Activated CD8-positive, alpha-beta memory T cell treated with anti-CD3 and anti-CD28 coated beads for 1 hour (primary cell): Measurements from ENCODE around the gene TBL1X.
"Not testable (repeated sequence)": the region's sequence is repeated elsewhere in the genome, so short reads cannot be mapped to it uniquely, and the experiment has no call there.

Source experiments
- DNase-seq, 2 donors: peaks; one replicate each; pipeline ENCODE4 v3.0.0-alpha.2; 2020; ENCODE audit warnings: low read depth in 1 of 2; ENCODE audit errors: extremely low read depth in 1 of 2

The TBL1X gene

DNA sequence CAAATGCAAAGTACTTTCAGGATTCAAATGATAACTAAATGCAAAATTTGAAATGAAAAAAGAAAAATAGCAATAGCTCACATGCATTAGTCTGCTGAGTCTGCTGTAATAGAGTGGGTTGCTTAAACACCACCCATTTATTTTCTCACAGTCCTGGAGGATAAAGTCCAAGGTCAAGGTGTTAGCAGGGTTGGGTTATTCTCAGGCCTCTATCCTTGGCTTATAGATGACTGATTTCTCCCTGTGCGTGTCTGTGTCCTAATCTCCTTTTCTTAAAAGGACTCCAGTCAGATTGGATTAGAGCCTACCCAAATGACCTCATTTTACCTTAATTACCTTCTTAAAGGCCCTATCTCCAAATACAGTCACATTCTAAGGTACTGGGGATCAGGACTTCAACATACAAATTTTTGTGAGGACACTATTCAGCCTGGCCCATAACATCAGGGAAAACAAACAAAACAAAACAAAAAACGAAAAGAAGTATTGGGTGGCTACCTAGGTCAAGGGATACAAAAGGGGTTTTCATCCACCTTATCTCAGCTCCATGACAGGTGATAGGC, 6.3 kb upstream of the TBL1X start:
- no peak for DNase-seq

DNA sequence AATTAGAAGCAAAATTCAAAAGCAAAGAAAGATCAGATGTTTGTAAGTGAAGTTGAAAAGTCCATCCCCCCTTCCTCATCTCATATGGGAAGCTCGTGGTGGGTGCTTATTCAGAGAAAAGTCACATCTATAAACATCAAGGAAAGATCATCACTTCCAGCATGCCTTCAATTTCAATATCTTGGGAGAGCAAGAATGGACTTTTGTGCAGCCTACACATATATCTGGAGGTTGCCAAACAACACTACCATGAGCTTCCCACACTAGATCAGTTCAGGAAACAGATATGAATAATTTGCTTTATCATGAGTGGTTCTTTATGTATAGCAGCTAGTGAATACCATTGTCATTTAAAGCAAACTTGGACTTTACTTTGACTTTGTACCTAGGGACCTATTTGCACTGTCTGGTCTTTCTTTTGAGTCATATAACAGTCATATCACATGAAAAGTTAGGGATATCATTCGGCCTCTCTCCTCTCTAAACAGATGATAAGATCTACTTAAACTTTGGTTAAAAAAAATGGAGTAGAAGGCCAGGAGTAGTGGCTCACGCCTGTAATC, 5.6 kb upstream of the TBL1X start:
- no peak for DNase-seq

DNA sequence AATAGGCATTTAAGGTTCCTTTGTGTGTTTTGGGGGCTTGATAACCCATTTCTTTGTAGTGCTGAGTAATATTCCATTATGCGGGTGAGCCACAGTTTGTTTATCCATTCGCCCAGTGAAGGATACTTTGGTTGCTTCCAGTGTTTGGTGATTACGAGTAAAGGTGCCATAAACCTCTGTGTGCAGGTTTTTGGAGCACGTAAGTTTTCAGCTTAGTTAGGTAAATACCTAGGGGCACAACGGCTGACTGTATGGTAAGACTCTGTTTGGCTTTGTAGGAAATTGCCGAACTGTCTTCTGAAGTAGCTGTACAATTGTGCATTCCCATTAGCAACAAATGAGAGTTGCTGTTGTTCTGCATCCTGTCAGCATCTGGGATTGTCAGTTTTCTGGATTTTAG, 3.8 kb upstream of the TBL1X start:
- no peak for DNase-seq

DNA sequence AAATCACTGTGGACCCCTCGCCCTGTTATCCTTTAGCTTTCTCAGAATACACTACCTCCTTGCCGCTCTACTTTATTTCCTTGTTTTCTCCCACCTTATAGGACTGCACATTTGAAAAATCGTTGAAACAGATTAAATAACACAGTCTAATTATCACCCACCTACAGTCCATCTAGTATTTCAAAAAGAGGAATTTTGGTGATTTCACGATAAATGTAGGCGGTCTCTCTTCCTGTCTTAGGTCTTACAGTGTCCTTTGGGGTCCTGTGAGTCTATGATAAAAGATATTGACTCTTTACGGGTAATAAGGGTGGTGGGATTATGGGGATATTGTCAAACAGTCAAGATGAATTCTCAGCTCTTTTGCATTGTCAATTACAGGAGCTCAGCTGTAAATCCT, 2.4 kb upstream of the TBL1X start:
- DNase-seq: no peak

DNA sequence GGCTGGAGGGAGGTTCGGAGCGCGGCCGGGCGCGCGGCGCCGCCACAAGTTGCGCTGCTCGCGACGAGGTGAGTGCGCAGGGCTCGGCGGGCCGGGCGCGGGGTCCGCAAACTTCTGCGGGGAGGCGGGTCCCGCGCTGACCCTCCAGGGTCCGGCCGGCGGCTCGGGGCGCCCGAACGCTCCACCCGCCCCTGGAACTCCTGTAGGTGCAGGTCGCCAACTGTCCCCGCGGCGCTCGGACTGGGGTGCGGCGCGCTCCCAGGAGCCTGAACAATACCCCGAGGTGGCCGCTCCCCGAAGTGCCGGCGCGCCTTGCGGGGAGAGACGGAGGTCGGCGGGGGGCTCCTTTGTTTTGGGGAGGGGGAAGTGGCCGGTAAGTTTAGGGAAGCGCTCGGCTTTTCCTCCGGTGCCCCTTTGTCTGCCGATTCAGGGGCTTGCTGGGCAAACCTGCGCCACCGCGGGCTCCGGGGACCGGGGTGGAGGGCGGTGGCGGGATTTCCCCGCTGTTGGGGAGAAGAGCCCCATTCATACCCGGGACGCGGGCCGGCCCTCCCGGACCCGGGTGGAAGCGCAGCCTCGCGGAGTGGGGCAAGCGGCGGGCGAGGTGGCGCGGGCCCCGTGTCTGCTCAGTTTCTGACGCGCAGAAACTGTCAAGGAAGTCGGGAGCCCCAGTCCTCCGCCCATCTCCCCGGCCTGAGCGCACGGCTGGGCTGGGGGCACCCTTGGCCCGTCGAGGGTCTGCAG, 694 bp downstream of the TBL1X start:
- DNase-seq: no peak

DNA sequence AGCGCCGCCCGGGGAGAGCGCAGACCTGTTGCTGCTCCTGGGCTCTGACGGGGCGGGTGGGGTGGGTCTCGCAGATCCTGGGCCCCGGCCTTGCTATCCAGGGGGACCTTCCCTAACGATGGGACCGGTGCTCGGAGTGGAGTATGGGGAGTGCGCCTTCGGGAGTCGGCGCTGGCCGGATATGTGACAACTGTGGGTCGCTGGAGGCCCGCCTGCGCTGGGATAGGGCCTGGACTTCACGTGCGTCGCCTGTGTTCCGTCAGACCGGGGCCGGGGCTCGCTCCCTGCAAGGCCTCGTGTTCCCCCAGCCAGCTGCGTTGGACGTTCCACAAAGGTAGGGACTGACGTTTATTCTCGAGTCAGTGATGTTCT, 1.3 kb downstream of the TBL1X start:
- no peak for DNase-seq

DNA sequence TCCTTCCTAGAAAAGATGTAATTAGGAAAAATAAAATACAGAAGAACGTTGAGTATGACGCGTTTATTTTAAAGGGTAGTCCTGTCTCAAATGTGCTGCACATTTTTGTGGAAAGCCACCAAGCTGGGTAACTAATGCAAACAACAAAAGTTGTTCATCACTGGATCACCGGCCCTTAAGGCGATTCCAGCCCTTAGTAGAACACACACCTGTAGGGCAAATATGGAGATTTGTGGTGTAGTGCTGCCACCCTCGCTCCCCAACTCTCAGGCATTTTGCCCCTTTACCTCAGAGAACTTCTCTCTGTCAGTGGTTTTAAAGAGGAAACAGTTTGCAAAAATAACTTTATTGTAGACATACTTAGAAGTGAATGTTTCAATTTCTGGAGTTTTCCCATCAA, 1.9 kb downstream of the TBL1X start:
- no peak for DNase-seq

DNA sequence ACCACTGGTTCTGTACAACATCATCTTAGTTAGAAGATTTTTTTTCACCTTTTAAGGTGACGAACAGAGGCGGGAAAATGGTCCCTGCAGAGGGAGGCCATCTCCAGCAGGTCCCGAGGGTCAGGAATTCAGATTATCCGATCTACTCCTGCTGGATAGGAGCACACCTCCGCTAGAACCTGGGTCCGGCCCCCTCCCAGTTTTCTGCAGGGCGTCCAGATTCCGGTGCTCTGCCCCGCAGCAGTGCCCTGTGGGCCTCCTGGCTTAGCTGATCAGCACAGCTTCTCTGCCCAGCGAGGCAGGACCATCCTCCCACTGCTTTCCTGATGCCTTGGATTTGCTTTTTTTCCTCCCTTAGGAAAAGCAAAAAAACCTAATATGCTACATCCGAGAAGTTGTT, 2.3 kb downstream of the TBL1X start:
- no peak for DNase-seq

DNA sequence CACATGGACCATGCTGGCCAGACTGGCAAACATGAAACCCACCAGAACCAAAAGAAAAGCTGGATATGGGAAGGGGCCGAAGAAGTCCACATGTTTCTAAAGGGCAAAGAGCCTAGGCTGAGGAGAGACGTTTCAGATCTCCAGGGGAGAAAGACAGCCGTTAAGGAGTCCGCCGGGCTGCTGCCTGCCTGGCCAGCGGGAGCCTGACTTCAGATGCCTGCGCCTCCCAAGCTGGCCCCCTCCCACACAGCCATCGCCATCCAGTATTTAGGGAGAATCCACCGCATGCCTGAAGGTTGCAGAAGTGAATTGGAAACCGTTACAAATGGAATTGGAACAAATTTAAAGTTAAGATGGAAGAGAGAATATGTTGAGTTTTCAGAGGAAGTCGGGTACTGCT, 2.9 kb downstream of the TBL1X start:
- DNase-seq: no peak

DNA sequence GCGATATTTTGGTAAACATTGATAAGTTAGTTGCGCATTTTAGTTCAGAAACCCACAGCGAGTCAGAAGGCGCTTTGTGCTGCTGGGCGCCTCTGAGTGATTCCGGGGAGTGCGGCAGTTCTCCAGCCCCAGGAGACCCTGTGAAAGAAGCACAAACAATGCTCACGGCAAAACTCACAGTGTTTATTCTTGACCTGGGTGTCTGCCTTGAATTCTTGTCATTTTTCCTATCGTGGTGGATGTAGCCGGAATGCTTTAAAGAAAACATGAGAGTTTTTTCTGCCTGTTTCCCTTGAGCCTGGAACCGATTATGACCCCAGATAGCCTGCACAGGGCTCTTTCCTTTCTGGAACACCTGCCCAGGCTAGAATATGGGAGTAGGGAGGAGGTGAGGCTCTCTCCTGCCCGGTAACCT, 6.7 kb downstream of the TBL1X start:
- DNase-seq: no peak

DNA sequence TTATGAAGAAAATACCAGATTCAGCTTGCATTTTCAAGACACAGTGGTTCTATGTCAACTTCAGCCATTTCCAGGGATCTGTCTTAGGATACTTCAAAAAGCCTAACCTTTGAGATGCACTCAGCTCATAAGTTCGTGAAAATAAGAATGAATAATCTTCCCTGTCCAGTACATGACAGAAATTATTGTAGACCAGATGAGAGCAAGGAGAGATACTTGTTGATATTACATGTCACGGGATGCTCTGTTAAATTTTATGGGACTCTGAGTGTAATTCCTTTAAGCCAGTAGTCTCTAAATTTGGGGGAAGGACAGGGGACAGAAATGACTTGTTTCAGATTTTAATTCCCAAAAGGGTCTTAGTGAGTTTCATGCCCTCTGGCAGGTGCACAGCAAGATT, 8.8 kb downstream of the TBL1X start:
- DNase-seq: no peak

DNA sequence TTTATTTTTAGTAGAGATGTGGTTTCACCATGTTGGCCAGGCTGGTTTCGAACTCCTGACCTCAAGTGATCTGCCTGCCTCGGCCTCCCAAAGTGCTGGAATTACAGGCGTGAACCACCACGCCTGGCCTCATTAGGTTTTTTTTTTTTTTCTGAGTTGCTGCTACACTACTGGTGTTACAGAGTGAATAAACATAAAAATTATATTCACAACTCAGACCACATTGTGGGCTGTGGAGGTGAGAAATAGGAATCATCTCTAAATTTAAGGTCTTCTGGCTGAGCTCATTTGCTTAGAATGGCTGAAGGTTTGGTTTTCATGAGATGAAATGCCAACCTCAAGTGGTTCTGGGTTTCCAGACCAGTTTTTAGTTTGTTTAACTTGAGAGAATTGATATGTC, 10.6 kb downstream of the TBL1X start:
- DNase-seq: not testable (repeated sequence)

DNA sequence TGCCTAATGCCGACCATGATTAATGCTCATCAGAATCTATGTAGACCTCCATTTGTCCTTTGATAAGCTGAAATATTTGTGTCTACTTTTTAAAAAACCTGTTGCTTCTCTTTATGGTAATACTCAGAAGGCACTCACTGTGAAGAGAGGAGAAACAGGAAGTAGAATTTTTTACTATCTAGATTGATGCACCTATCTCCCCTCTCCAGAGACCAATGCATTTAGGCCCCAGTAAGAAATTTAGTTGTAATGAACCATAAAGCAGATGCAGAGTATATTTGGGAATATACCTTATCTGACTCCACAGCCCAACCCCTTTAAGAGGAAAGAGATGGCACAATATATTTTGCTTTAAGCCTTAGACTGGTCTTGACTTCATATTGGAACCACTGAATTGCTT, 11.1 kb downstream of the TBL1X start:
- DNase-seq: no peak

DNA sequence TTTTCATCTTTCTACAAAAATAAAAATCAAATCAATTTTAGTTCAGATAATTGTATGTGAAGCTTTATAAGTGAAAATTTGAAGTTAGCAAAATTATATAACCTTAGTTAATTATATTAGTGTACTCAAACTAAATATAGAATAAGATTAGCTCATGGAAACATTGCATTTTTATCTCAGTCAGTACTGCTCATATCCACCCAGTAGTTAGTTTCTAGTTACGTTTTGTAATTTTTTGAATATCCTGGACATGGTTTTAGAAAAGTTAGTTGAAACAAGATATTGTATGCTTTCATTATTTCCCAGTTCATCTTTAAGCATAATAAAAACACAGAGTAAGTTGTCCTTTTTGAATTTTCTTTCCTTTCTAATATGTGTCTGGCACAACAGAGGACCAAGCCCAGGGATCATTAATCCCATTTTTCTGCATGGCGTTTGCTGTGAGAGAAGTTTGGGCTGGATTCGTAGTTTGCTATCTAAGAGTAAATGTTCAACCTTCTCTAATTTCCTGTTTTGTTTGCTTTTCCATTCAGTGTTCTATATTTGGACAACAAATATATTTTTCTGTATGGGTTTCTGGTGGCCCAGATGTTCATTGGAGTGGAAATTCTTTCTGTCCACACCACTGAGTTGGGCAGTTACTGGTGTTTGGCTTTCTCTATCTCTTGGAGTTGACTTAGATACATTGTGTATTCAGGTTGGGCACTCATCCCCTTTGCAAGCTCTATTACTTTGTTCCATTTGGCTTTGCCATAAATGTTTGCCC, 12.1 kb downstream of the TBL1X start:
- no peak for DNase-seq

DNA sequence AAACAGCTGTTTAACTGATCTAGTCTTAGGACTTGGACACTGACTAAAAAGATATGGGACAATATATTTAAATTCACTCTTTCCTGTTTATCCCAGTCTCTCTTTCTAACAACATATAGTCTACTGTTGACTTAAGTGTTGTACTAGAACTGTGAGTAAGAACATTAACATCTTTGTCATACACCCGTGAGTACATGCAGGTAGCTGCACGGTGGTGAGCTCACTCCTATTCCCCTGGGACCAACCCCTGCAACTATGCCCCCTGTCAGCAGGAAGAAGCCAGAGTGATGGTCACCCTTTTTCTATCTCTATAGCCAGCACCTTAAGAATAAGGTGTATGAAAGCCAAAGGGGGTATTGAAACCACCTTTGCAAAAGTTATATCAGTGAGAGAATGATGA, 17.6 kb downstream of the TBL1X start:
- DNase-seq: no peak

DNA sequence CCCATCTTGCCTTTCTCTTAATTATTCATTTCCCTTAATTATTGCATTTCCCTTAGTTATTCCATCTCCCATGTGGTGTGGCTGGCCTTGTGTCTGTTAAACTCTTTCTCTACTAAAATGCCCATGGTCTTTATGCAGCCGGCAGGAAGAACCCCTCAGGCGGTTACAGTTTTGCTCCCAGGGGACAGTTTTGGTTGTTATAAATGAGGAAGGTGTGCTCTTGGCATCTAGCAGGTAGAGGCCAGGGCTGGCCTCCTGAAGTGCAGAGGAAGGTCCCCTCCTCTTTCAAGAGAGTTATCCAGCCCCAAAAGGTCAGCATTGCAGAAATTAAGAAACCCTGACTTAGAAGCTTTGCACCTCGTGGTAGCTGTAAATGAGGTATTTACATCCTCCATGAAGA, 18.0 kb downstream of the TBL1X start:
- DNase-seq: no peak

DNA sequence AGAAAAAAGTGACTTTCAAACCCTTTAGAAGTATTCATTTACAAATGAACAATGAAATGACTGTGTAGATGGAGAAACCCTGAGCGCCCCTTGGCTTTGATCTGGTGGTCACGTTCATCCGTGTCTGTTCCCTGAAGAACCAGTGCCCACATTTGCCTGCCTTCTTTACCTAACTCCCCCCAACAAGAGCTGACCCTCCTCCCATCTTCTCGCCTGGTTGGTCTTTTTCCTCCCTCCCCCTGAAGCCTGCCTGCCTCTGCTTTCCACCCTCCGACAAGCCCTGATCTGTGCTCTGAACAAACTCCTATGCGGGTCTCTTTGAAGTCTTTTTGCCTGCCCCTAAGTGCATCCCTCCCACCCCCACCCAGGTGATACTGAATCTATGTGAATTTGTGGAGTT, 18.5 kb downstream of the TBL1X start:
- no peak for DNase-seq

DNA sequence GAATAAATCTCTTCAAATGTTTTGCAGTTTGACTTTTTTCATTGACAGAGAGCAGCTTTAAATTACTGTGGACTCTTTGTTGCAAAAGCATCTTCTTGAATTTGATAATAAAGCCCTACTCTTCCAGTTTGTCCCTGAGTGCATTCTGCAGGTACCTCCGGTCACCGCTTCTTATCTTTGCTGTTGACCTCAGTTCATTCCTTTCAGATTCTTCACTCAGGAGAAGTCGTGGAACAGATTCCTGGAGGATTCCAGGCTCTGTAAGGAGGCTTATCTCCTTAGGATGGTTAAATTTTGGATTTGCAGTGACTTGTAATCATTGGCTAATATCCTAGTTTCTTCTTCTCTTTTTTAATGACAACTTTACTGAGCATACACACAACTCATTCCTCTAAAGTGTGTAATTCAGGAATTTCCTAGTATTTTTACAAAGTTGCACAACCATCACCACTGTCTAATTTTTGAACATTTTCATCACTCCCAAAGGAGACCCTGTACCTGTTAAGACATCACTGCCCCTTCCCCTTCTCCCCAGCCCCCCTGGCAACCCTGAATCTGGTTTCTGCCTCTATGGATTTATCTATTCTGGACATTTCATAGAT, 22.0 kb downstream of the TBL1X start:
- DNase-seq: no peak

DNA sequence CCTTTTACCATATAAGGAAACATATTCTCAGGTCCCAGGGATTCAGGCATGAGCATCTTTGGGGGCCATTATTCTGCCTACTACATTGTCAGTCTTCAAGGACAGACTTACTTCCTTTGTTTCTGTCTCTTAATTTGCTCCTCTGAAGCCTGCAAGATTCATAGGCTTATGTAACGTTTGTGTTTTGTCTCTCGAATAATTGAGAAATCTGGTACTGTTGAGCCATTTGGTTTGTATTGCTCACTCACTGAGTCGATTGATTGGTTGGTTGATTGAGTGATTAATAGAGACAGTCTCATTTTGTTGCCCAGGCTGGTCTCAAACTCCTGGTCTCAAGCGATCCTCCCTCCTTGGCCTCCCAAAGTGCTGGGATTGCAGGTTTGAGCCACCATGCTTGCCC, 23.7 kb downstream of the TBL1X start:
- DNase-seq: no peak

DNA sequence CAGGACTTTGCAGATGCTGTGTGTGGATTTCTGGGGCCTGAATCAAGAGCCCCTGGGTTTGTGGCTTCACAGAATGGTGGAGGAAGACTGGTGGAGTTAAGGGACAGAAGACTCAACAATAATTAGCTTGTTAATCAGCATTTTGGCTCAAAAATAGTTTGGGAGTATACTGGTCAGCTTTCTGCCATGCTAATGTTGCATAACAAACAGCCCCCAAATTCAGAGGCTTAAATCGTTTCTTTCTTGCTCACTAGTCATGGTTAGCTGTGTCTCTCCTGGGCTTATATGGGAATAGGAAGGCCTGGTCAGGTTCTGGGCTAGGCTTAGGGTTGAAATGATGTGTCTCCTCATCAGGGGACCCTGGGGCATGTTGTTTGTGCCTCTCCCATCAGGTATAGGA, 24.4 kb downstream of the TBL1X start:
- DNase-seq: no peak

DNA sequence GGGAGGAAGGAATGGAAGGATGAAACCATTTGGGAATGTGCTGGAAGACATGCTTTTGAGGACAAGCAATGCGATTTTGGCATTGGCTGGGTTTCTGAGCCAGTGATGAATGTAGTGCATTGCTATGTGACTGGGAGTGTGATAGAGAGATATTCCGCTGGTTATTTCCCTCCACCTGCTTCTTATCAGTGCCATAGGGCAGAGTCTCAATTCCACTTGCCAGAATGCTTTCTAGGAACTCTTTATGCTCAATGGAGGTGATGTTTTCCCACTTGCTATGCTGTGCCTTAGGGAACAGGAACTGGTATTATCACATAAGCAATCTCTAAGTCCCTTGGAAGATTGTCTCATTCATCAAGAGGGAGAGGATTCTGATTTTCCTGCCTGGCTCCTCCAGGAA, 28.0 kb downstream of the TBL1X start:
- no peak for DNase-seq

DNA sequence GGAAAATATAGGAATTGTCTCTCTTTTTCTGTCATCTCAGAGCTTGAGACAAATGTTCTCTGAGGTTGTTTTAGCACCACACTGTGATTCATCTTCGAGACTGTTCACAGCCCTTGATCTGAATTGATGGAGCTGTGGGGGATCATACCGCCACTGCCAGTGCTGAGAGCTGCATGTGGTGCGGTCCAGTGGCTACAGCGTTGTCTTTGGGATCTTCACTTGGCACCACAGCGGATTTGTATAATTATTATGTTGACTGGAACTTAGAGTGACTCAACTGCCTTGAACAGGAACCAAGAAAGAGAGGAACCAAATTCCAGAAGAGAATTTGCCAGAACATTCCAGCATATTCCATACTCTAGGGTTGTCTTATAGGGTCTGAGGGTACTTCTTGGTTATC, 29.1 kb downstream of the TBL1X start:
- DNase-seq: no peak
